ENCODE data around the gene PIK3CG. TPM values are rescaled to one million over a fixed set of nuclear protein-coding genes. Genes with fewer than 3 reads are reported as not detected.
"Not testable (repeated sequence)": the region's sequence is repeated elsewhere in the genome, so short reads cannot be mapped to it uniquely, and the experiment has no call there.

The PIK3CG gene
- polyA plus RNA-seq, 2 of the 4 experiments (the other 2 are of a cell fraction): not detected

DNA sequence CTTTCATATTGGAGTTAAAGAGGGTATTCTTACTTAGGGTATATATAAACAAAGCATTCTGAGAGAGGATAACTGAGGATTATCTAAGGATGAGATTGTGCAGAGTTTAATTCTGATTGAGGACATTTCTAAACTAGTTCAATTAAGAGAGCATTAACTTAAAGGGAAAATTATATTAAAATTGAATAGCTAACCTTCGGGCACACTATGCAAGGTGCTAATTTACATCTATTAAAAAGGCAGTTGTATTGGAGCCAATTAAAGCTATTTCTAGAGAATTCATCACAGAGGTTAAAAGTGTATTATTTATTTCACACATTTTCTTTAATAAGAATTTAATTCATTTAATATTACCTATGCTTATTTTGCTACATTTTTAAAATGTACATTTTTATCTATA lies 17.0 kb upstream of the PIK3CG start:
- no peak overlapping the region for H3K27ac ChIP-seq
- peaks cover 11% of the 10 kb centered on the region; the same call in 2 of the 3 replicates for H3K4me1 ChIP-seq
- no peak overlapping the region for H3K4me3 ChIP-seq
- WGBS (ENCODE audit: missing lambda C conversion rate): 73% methylated on average over 1 of the region's 1 CpG
- ChIA-PET POLR2A (no interaction called here), CTCF (interaction anchor here (0.8 kb wide), 1 partner anchor 11 kb away, joined by 3 read pairs; no protein-coding TSS in a partner anchor)
- FAIRE-seq (no peak), DNase-seq (ENCODE audit: low read depth in 1 of 2, low spot score in 1 of 2) (no peak), ATAC-seq (no peak)
- no peaks in the 10 kb centered on the region for H3K9me3 ChIP-seq
- TF ChIP-seq, protein P1, sequence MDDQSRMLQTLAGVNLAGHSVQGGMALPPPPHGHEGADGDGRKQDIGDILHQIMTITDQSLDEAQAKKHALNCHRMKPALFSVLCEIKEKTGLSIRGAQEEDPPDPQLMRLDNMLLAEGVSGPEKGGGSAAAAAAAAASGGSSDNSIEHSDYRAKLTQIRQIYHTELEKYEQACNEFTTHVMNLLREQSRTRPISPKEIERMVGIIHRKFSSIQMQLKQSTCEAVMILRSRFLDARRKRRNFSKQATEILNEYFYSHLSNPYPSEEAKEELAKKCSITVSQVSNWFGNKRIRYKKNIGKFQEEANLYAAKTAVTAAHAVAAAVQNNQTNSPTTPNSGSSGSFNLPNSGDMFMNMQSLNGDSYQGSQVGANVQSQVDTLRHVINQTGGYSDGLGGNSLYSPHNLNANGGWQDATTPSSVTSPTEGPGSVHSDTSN (IDR thresholded peaks at IDR 0.05): no peak
- TF ChIP-seq, protein P2, sequence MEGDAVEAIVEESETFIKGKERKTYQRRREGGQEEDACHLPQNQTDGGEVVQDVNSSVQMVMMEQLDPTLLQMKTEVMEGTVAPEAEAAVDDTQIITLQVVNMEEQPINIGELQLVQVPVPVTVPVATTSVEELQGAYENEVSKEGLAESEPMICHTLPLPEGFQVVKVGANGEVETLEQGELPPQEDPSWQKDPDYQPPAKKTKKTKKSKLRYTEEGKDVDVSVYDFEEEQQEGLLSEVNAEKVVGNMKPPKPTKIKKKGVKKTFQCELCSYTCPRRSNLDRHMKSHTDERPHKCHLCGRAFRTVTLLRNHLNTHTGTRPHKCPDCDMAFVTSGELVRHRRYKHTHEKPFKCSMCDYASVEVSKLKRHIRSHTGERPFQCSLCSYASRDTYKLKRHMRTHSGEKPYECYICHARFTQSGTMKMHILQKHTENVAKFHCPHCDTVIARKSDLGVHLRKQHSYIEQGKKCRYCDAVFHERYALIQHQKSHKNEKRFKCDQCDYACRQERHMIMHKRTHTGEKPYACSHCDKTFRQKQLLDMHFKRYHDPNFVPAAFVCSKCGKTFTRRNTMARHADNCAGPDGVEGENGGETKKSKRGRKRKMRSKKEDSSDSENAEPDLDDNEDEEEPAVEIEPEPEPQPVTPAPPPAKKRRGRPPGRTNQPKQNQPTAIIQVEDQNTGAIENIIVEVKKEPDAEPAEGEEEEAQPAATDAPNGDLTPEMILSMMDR (IDR thresholded peaks at IDR 0.05): no peak
- TF ChIP-seq, protein P3, sequence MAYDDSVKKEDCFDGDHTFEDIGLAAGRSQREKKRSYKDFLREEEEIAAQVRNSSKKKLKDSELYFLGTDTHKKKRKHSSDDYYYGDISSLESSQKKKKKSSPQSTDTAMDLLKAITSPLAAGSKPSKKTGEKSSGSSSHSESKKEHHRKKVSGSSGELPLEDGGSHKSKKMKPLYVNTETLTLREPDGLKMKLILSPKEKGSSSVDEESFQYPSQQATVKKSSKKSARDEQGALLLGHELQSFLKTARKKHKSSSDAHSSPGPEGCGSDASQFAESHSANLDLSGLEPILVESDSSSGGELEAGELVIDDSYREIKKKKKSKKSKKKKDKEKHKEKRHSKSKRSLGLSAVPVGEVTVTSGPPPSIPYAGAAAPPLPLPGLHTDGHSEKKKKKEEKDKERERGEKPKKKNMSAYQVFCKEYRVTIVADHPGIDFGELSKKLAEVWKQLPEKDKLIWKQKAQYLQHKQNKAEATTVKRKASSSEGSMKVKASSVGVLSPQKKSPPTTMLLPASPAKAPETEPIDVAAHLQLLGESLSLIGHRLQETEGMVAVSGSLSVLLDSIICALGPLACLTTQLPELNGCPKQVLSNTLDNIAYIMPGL (CRISPR knock-in tag; IDR thresholded peaks at IDR 0.05; ENCODE audit: borderline replicate concordance): no peak
- no peak for TF ChIP-seq TP53 (CRISPR knock-in tag; IDR thresholded peaks at IDR 0.05)
- TF ChIP-seq CHD4 (IDR thresholded peaks at IDR 0.05; ENCODE audit: borderline replicate concordance): no peak
- TF ChIP-seq FOSB (CRISPR knock-in tag; IDR thresholded peaks at IDR 0.05): no peak
- no peak for TF ChIP-seq SREBF2 (IDR thresholded peaks at IDR 0.05)
- TF ChIP-seq BHLHE40 (IDR thresholded peaks at IDR 0.05; ENCODE audit: low read depth, low read length): no peak
- TF ChIP-seq SMC3 (IDR thresholded peaks at IDR 0.05): no peak
- TF ChIP-seq HEYL (CRISPR knock-in tag; IDR thresholded peaks at IDR 0.05): no peak
- no peak for TF ChIP-seq KDM5A (IDR thresholded peaks at IDR 0.05)
- no peak for TF ChIP-seq NPAS2 (CRISPR knock-in tag; IDR thresholded peaks at IDR 0.05; ENCODE audit: borderline replicate concordance)
- no peak for TF ChIP-seq ZNF302 (CRISPR knock-in tag; IDR thresholded peaks at IDR 0.05)
- TF ChIP-seq ZC3H11A (IDR thresholded peaks at IDR 0.05): no peak
- TF ChIP-seq MAFK (IDR thresholded peaks at IDR 0.05; ENCODE audit: partially characterized antibody): no peak
- no peak for TF ChIP-seq CBX8 (IDR thresholded peaks at IDR 0.05)
- TF ChIP-seq, protein P4, sequence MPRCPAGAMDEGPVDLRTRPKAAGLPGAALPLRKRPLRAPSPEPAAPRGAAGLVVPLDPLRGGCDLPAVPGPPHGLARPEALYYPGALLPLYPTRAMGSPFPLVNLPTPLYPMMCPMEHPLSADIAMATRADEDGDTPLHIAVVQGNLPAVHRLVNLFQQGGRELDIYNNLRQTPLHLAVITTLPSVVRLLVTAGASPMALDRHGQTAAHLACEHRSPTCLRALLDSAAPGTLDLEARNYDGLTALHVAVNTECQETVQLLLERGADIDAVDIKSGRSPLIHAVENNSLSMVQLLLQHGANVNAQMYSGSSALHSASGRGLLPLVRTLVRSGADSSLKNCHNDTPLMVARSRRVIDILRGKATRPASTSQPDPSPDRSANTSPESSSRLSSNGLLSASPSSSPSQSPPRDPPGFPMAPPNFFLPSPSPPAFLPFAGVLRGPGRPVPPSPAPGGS (IDR thresholded peaks at IDR 0.05): no peak
- no peak overlapping the region for H3K4me2 ChIP-seq

DNA sequence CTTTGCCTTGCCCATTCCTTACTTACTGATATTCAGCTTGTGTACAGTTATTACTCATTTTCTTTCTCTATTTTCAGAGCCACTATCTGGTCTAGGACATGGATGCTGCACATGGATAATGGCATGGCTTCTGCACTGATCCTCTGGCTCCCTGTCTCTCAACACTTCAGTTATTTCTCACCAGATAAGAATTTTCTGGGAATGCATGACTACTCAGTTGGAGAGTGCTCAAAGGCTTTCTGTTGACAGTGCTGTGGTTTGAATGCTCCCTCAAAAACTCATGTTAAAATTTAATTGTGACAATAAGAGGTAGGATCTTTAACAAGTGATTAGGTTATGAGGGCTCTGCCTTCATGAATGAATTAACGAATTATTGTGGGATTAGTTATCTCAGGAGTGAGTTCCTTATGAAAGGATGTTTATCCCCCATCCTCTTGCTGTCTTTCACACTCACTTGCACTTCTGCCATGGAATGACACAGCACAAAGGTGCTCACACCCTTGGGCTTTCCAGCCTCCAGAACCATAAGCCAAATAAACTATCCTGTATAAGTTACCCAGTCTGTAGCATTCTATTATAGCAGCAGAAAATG lies 16.1 kb upstream of the PIK3CG start:
- no peak for FAIRE-seq
- H3K27ac ChIP-seq: peak overlapping the region in 1 of 2 experiments; percentile 19; a peak in 1 of 6 replicates
- POLR2A ChIA-PET: no interaction called here
- WGBS (ENCODE audit: missing lambda C conversion rate): 3% methylated on average over 1 of the region's 1 CpG
- H3K4me3 ChIP-seq: no peak overlapping the region
- peak in 1 of 2 experiments; percentile 21 for DNase-seq (ENCODE audit: low read depth in 1 of 2, low spot score in 1 of 2)
- peaks cover 11% of the 10 kb centered on the region; the same call in 2 of the 3 replicates for H3K4me1 ChIP-seq
- ATAC-seq: peak; percentile 77 to 88; a peak in 5 of 6 replicates
- H3K9me3 ChIP-seq: no peaks in the 10 kb centered on the region
- CTCF ChIA-PET: no interaction called here
- H3K4me2 ChIP-seq: peak overlapping the region; percentile 29
- TF ChIP-seq MAZ (IDR thresholded peaks at IDR 0.05; ENCODE audit: borderline replicate concordance, low read depth, low read length): no peak
- TF ChIP-seq, protein P5, sequence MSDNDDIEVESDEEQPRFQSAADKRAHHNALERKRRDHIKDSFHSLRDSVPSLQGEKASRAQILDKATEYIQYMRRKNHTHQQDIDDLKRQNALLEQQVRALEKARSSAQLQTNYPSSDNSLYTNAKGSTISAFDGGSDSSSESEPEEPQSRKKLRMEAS (IDR thresholded peaks at IDR 0.05): 0 out of 2 replicates have a peak, but pooled peaks have one; percentile 14

DNA sequence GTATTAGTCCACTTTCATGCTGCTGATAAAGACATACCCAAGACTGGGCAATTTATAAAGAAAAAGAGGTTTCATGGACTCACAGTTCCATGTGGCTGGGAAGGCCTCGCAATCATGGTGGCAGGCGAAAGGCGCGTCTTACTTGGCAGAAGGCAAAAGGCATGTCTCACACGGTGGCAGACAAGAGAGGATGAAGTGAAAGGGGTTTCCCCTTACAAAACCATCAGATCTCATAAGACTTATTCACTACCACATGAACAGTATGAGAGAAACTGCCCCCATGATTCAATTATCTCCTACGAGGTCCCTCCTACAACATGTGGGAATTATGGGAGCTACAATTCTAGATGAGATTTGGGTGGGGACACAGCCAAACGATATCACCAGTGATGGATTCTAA lies 13.4 kb upstream of the PIK3CG start:
- FAIRE-seq: not testable (repeated sequence)
- 61% methylated on average over 7 of the region's 7 CpGs for WGBS (ENCODE audit: missing lambda C conversion rate)
- peaks cover 11% of the 10 kb centered on the region; the same call in 2 of the 3 replicates for H3K4me1 ChIP-seq

More for the DNA sequence above, 13.4 kb upstream of the PIK3CG start:
- H3K9me3 ChIP-seq; DNase-seq (ENCODE audit: low read depth in 1 of 2, low spot score in 1 of 2); H3K27ac ChIP-seq; H3K4me3 ChIP-seq; H3K4me2 ChIP-seq; POLR2A ChIA-PET; ATAC-seq: not testable (repeated sequence)
- CTCF ChIA-PET: interaction anchor here (1.0 kb wide), 1 partner anchor 12 kb away, joined by 3 read pairs; no protein-coding TSS in a partner anchor

Measured in A549 (cell line).